Activated naive CD8-positive, alpha-beta T cell treated with anti-CD3 and anti-CD28 coated beads, Interleukin-2, amount 50 U/mL, for 24 hours (primary cell): ENCODE results near the gene TXNDC16.
A peak's percentile ranks its signal among the peaks of the same experiment; 100 is the strongest.
"Not testable (repeated sequence)": the region's sequence is repeated elsewhere in the genome, so short reads cannot be mapped to it uniquely, and the experiment has no call there.

Experiments used
- ATAC-seq: fragments of 150-1000 bp; cut with Tn5 transposase; one replicate; pipeline ENCODE4 v1.10.0; 2021
- DNase-seq: peaks from one replicate; pipeline ENCODE4 v3.0.0; 2021
- H3K27ac Mint-ChIP-seq: one replicate; pipeline ENCODE4 v1.8.0; 2021; ENCODE audit warnings: mild to moderate bottlenecking, mixed read lengths
- H3K27me3 Mint-ChIP-seq: one replicate; pipeline ENCODE4 v1.8.0; 2021; ENCODE audit warnings: mixed read lengths
- H3K36me3 Mint-ChIP-seq: one replicate; pipeline ENCODE4 v1.8.0; 2021; ENCODE audit warnings: low read depth, mixed read lengths
- H3K4me1 Mint-ChIP-seq: one replicate; pipeline ENCODE4 v1.8.0; 2021; ENCODE audit warnings: mixed read lengths
- H3K4me3 Mint-ChIP-seq: one replicate; pipeline ENCODE4 v1.8.0; 2021; ENCODE audit warnings: mild to moderate bottlenecking, moderate library complexity, mixed read lengths
- H3K9me3 Mint-ChIP-seq: one replicate; pipeline ENCODE4 v1.8.0; 2021; ENCODE audit warnings: mixed read lengths

TXNDC16 gene

GRCh38 chr14:52494444-52494843 is 57.9 kb downstream of the TXNDC16 start:
- Mint-ChIP-seq H3K9me3 (peaks cover 19% of the 10 kb centered on the region), H3K4me3 (no peak overlapping the region), H3K27me3 (no peaks in the 10 kb centered on the region), H3K27ac (no peak overlapping the region), H3K36me3 (peaks cover 28% of the 10 kb centered on the region), H3K4me1 (no peaks in the 10 kb centered on the region)
- no peak for ATAC-seq
- DNase-seq: no peak

- no peaks in the 10 kb centered on the region for H3K27me3 Mint-ChIP-seq
- no peak overlapping the region for H3K4me3 Mint-ChIP-seq
- no peaks in the 10 kb centered on the region for H3K9me3 Mint-ChIP-seq
- peaks cover 2% of the 10 kb centered on the region for H3K36me3 Mint-ChIP-seq
- no peaks in the 10 kb centered on the region for H3K4me1 Mint-ChIP-seq
- H3K27ac Mint-ChIP-seq: no peak overlapping the region
- DNase-seq (no peak), ATAC-seq (no peak)
These were observed 66.8 kb downstream of the TXNDC16 start for GRCh38 chr14:52485350-52485960.

GRCh38 chr14:52481864-52482263 is 70.4 kb downstream of the TXNDC16 start:
- no peaks in the 10 kb centered on the region for H3K27me3 Mint-ChIP-seq
- ATAC-seq (no peak), DNase-seq (no peak)
- H3K4me3 Mint-ChIP-seq: no peak overlapping the region
- H3K36me3 Mint-ChIP-seq: peaks cover 24% of the 10 kb centered on the region
- no peak overlapping the region for H3K27ac Mint-ChIP-seq
- peaks cover 2% of the 10 kb centered on the region for H3K4me1 Mint-ChIP-seq
- H3K9me3 Mint-ChIP-seq: no peaks in the 10 kb centered on the region

- no peaks in the 10 kb centered on the region for H3K27me3 Mint-ChIP-seq
- ATAC-seq (no peak), DNase-seq (no peak)
These were observed 78.7 kb downstream of the TXNDC16 start for GRCh38 chr14:52473557-52473956.

GRCh38 chr14:52472728-52473127 is 79.6 kb downstream of the TXNDC16 start:
- H3K9me3 Mint-ChIP-seq: peaks cover 8% of the 10 kb centered on the region
- ATAC-seq: no peak
- H3K4me1 Mint-ChIP-seq: peaks cover 3% of the 10 kb centered on the region
- no peak overlapping the region for H3K27ac Mint-ChIP-seq
- DNase-seq: no peak
- no peak overlapping the region for H3K4me3 Mint-ChIP-seq
- no peaks in the 10 kb centered on the region for H3K27me3 Mint-ChIP-seq
- H3K36me3 Mint-ChIP-seq: peaks cover 20% of the 10 kb centered on the region

More at GRCh38 chr14:52473557-52473956, 78.7 kb downstream of the TXNDC16 start:
- peaks cover 2% of the 10 kb centered on the region for H3K4me1 Mint-ChIP-seq
- no peak overlapping the region for H3K4me3 Mint-ChIP-seq
- peaks cover 8% of the 10 kb centered on the region for H3K9me3 Mint-ChIP-seq
- no peak overlapping the region for H3K27ac Mint-ChIP-seq
- H3K36me3 Mint-ChIP-seq: peaks cover 23% of the 10 kb centered on the region

- H3K4me3 Mint-ChIP-seq, H3K9me3 Mint-ChIP-seq, DNase-seq, H3K27me3 Mint-ChIP-seq, H3K4me1 Mint-ChIP-seq, H3K27ac Mint-ChIP-seq, ATAC-seq: not testable (repeated sequence)
- H3K36me3 Mint-ChIP-seq: peaks cover 16% of the 10 kb centered on the region
These were observed 80.1 kb downstream of the TXNDC16 start for GRCh38 chr14:52472251-52472650.

- H3K27ac Mint-ChIP-seq: peak overlapping the region; percentile 46
- DNase-seq (no peak), ATAC-seq (peak; percentile 40)
- H3K4me1 Mint-ChIP-seq: peaks cover 11% of the 10 kb centered on the region
- H3K9me3 Mint-ChIP-seq: no peaks in the 10 kb centered on the region
- H3K36me3 Mint-ChIP-seq: peaks cover 9% of the 10 kb centered on the region
- no peak overlapping the region for H3K4me3 Mint-ChIP-seq
- H3K27me3 Mint-ChIP-seq: no peaks in the 10 kb centered on the region
These were observed 84.6 kb downstream of the TXNDC16 start for GRCh38 chr14:52467515-52468266.

- H3K27me3 Mint-ChIP-seq: no peaks in the 10 kb centered on the region
- peaks cover 29% of the 10 kb centered on the region for H3K36me3 Mint-ChIP-seq
- DNase-seq: no peak
- H3K4me3 Mint-ChIP-seq: no peak overlapping the region
- H3K27ac Mint-ChIP-seq: no peak overlapping the region
- H3K4me1 Mint-ChIP-seq: peaks cover 11% of the 10 kb centered on the region
- ATAC-seq: no peak
- peaks cover 13% of the 10 kb centered on the region for H3K9me3 Mint-ChIP-seq
These were observed 88.1 kb downstream of the TXNDC16 start for GRCh38 chr14:52464175-52464574.

GRCh38 chr14:52463375-52463774 is 88.9 kb downstream of the TXNDC16 start:
- Mint-ChIP-seq H3K4me3 (no peak overlapping the region), H3K9me3 (peaks cover 13% of the 10 kb centered on the region), H3K4me1 (peaks cover 11% of the 10 kb centered on the region), H3K36me3 (peaks cover 30% of the 10 kb centered on the region), H3K27me3 (no peaks in the 10 kb centered on the region), H3K27ac (no peak overlapping the region)
- ATAC-seq (no peak), DNase-seq (no peak)

GRCh38 chr14:52461721-52462120 is 90.6 kb downstream of the TXNDC16 start:
- peaks cover 12% of the 10 kb centered on the region for H3K4me1 Mint-ChIP-seq
- no peak overlapping the region for H3K27ac Mint-ChIP-seq

GRCh38 chr14:52458721-52459085 is 93.6 kb downstream of the TXNDC16 start:
- peaks cover 13% of the 10 kb centered on the region for H3K9me3 Mint-ChIP-seq
- no peak for ATAC-seq
- peaks cover 31% of the 10 kb centered on the region for H3K36me3 Mint-ChIP-seq
- no peaks in the 10 kb centered on the region for H3K27me3 Mint-ChIP-seq
- no peak for DNase-seq
- peaks cover 8% of the 10 kb centered on the region for H3K4me1 Mint-ChIP-seq
- H3K27ac Mint-ChIP-seq: no peak overlapping the region
- no peak overlapping the region for H3K4me3 Mint-ChIP-seq

More at GRCh38 chr14:52461721-52462120, 90.6 kb downstream of the TXNDC16 start:
- ATAC-seq (no peak), DNase-seq (no peak)
- H3K27me3 Mint-ChIP-seq: no peaks in the 10 kb centered on the region
- no peak overlapping the region for H3K4me3 Mint-ChIP-seq
- peaks cover 30% of the 10 kb centered on the region for H3K36me3 Mint-ChIP-seq
- peaks cover 13% of the 10 kb centered on the region for H3K9me3 Mint-ChIP-seq

- DNase-seq (no peak), ATAC-seq (no peak)
- Mint-ChIP-seq H3K4me1 (peaks cover 8% of the 10 kb centered on the region), H3K27ac (no peak overlapping the region), H3K36me3 (peaks cover 35% of the 10 kb centered on the region), H3K27me3 (no peaks in the 10 kb centered on the region), H3K9me3 (peaks cover 13% of the 10 kb centered on the region), H3K4me3 (no peak overlapping the region)
These were observed 94.9 kb downstream of the TXNDC16 start for GRCh38 chr14:52457411-52457810.

GRCh38 chr14:52455291-52456088 is 96.8 kb downstream of the TXNDC16 start:
- Mint-ChIP-seq H3K4me1 (peaks cover 8% of the 10 kb centered on the region), H3K4me3 (no peak overlapping the region), H3K9me3 (peaks cover 7% of the 10 kb centered on the region), H3K36me3 (peaks cover 36% of the 10 kb centered on the region), H3K27ac (no peak overlapping the region), H3K27me3 (no peaks in the 10 kb centered on the region)
- DNase-seq (no peak), ATAC-seq (no peak)

- Mint-ChIP-seq H3K4me1 (no peaks in the 10 kb centered on the region), H3K9me3 (peaks cover 22% of the 10 kb centered on the region), H3K27me3 (no peaks in the 10 kb centered on the region), H3K27ac (no peak overlapping the region), H3K4me3 (no peak overlapping the region), H3K36me3 (peaks cover 39% of the 10 kb centered on the region)
- DNase-seq (no peak), ATAC-seq (no peak)
These were observed 105.1 kb downstream of the TXNDC16 start for GRCh38 chr14:52447236-52447635.

- H3K4me3 Mint-ChIP-seq: no peak overlapping the region
- peaks cover 33% of the 10 kb centered on the region for H3K36me3 Mint-ChIP-seq
These were observed 106.0 kb downstream of the TXNDC16 start for GRCh38 chr14:52446355-52446754.

More at GRCh38 chr14:52446355-52446754, 106.0 kb downstream of the TXNDC16 start:
- peaks cover 22% of the 10 kb centered on the region for H3K9me3 Mint-ChIP-seq
- no peaks in the 10 kb centered on the region for H3K4me1 Mint-ChIP-seq
- no peaks in the 10 kb centered on the region for H3K27me3 Mint-ChIP-seq
- no peak for DNase-seq
- no peak for ATAC-seq
- no peak overlapping the region for H3K27ac Mint-ChIP-seq
